H1 (cell line): ENCODE data around the gene ARHGAP12. TPM values are rescaled to one million over a fixed set of nuclear protein-coding genes. Genes with fewer than 3 reads are reported as not detected.

Source experiments
- BCL11A ChIP-seq, 2 experiments: IDR thresholded peaks; one replicate each; pipeline ENCODE4 v1.6.1; 2011; ENCODE audit warnings: low read depth in 2 of 2, low read length in 2 of 2, mild to moderate bottlenecking in 2 of 2
- CBX5 ChIP-seq: fragments of 300-800, 300-1000 bp; sonication (generic); IDR thresholded peaks from 2 replicates; pipeline ENCODE4 v1.7.1; 2016; ENCODE audit warnings: antibody characterized with exemption, low read length, low read depth
- CHD7 ChIP-seq: fragments of 300-600 bp; sonication (generic); IDR thresholded peaks from 2 replicates; pipeline ENCODE4 v1.7.1; 2012; ENCODE audit warnings: low read length, moderate library complexity, mild to moderate bottlenecking, inconsistent platforms; ENCODE audit not compliant: insufficient replicate concordance
- FOSL1 ChIP-seq: IDR thresholded peaks from 2 replicates; pipeline ENCODE4 v1.6.1; 2011; ENCODE audit warnings: mild to moderate bottlenecking, low read depth, low read length, moderate library complexity; ENCODE audit not compliant: insufficient read depth
- JUND ChIP-seq: IDR thresholded peaks from 2 replicates; pipeline ENCODE4 v1.6.1; 2011; ENCODE audit warnings: mild to moderate bottlenecking, improper control_type of control experiment, low read length
- MAFK ChIP-seq: IDR thresholded peaks from 2 replicates; pipeline ENCODE4 v1.6.1; 2012; ENCODE audit warnings: low read depth, mild to moderate bottlenecking, improper control_type of control experiment, low read length
- NANOG ChIP-seq: IDR thresholded peaks from 2 replicates; pipeline ENCODE4 v1.6.1; 2011; ENCODE audit warnings: low read length, low read depth, mild to moderate bottlenecking, inconsistent platforms; ENCODE audit not compliant: insufficient read depth, poor library complexity, severe bottlenecking
- SIRT6 ChIP-seq: IDR thresholded peaks from one replicate; pipeline ENCODE4 v1.7.1; 2012; ENCODE audit warnings: low read length, inconsistent platforms
- SP2 ChIP-seq: IDR thresholded peaks from 2 replicates; pipeline ENCODE4 v1.6.1; 2012; ENCODE audit warnings: mild to moderate bottlenecking, low read length, inconsistent platforms
- SRF ChIP-seq: IDR thresholded peaks from 2 replicates; pipeline ENCODE4 v1.6.1; 2011; ENCODE audit warnings: mild to moderate bottlenecking, low read depth, low read length, moderate library complexity
- SUZ12 ChIP-seq: fragments of 200-600 bp; sonication (generic); IDR thresholded peaks from 2 replicates; pipeline ENCODE4 v1.6.1; 2012; ENCODE audit warnings: mild to moderate bottlenecking, inconsistent platforms, low read length, moderate library complexity, mixed read lengths
- TAF7 ChIP-seq: optimal IDR thresholded peaks from 2 replicates; pipeline ENCODE3; 2011; ENCODE audit warnings: low read depth, mild to moderate bottlenecking, inconsistent platforms, low read length, moderate library complexity, borderline replicate concordance
- YY1 ChIP-seq: IDR thresholded peaks from 2 replicates; pipeline ENCODE4 v1.6.1; 2011; ENCODE audit warnings: low read depth, mild to moderate bottlenecking, low read length
- polyA plus RNA-seq, 7 experiments: library from polyadenylated mRNA; depleted of rRNA in 3 of 7; stranded (reverse) in 5 of 7; unstranded in 2 of 7; fragments of >200 nt in 5 of 7; fragments of 200-250 nt in 2 of 7; gene quantifications; 1 replicate in 5 of 7; 2 replicates in 1 of 7; 4 replicates in 1 of 7; pipeline versions ENCODE4 v1.2.1 to v1.2.3, GENCODE V29; 2011 to 2013; ENCODE audit warnings: missing spikeins in 2 of 7, mixed read lengths in 2 of 7
- total RNA-seq: library from RNA; stranded (reverse); fragmentation: NEBNext Ultra II Directional; extraction: Animal tissue kit (Norgen Biotek cat#: 25700); gene quantifications from 2 replicates; pipeline ENCODE4 v1.2.1, GENCODE V29; 2021

Gene ARHGAP12
- total and polyA plus RNA-seq, 2 of the 8 experiments (the other 6 are each of a cell fraction or from before 2014, with no cell fraction given): 10.1 to 39.0 TPM

GRCh38 chr10:31932838-31933237, 4.2 kb upstream of the ARHGAP12 start (continued):
- TF ChIP-seq CHD7 (no peak), TAF7 (no peak), SUZ12 (no peak), SP2 (no peak), YY1 (no peak), SIRT6 (no peak), SRF (no peak), NANOG (no peak), BCL11A (IDR thresholded peaks at IDR 0.05; ENCODE audit: low read depth in 2 of 2, low read length in 2 of 2) (no peak), JUND (no peak), CBX5 (no peak), MAFK (no peak), FOSL1 (no peak)
